ENCODE results near the gene SLC43A3. TPM values are rescaled to one million over a fixed set of nuclear protein-coding genes. Genes with fewer than 3 reads are reported as not detected.

The SLC43A3 gene
- total and polyA plus RNA-seq, 2 experiments from 2014 or later: 19.3 to 20.7 TPM

DNA sequence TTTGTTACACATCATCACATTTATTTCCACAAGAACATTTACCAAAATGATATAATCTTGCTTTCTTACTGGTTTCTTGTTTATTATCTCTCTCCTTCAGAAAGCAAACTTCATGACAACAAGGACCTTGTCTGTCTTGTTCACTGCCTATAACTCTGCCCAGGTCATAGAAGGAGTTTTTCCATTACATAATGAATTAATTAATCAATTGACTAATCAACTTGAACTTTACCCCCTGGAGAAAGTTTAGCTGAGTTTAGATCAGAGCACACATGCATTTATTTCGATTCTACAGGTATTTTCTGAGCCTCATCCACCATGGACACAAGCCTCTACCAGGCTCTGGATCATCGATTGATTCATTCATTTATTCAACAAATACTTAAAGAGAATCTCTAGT lies 30.2 kb downstream of the SLC43A3 start:
- Histone ChIP-seq H3K9me2 (replicated peaks; ENCODE audit: insufficient read depth) (no peaks in the 10 kb centered on the region), H3K4me2 (no peak overlapping the region), H3K4me3 (no peak overlapping the region), H3K4me1 (ENCODE audit: insufficient read depth) (no peaks in the 10 kb centered on the region), H4K20me1 (ENCODE audit: insufficient read depth, poor library complexity, severe bottlenecking) (no peaks in the 10 kb centered on the region), H3K79me2 (no peaks in the 10 kb centered on the region), H3K27ac (no peak overlapping the region), H3K9me3 (ENCODE audit: low read depth) (no peaks in the 10 kb centered on the region), H2AFZ (no peak overlapping the region), H3K27me3 (peaks cover 10% of the 10 kb centered on the region), H3K36me3 (replicated peaks; ENCODE audit: insufficient read depth, low read depth) (no peaks in the 10 kb centered on the region)
- no peak for DNase-seq (ENCODE audit: low spot score)
- TF ChIP-seq EZH2phosphoT487 (IDR thresholded peaks at IDR 0.05; ENCODE audit: low read depth, severe bottlenecking, unreplicated experiment) (no peak), EZH2 (IDR thresholded peaks at IDR 0.05; ENCODE audit: borderline replicate concordance) (no peak)
- TF ChIP-seq, protein P1, sequence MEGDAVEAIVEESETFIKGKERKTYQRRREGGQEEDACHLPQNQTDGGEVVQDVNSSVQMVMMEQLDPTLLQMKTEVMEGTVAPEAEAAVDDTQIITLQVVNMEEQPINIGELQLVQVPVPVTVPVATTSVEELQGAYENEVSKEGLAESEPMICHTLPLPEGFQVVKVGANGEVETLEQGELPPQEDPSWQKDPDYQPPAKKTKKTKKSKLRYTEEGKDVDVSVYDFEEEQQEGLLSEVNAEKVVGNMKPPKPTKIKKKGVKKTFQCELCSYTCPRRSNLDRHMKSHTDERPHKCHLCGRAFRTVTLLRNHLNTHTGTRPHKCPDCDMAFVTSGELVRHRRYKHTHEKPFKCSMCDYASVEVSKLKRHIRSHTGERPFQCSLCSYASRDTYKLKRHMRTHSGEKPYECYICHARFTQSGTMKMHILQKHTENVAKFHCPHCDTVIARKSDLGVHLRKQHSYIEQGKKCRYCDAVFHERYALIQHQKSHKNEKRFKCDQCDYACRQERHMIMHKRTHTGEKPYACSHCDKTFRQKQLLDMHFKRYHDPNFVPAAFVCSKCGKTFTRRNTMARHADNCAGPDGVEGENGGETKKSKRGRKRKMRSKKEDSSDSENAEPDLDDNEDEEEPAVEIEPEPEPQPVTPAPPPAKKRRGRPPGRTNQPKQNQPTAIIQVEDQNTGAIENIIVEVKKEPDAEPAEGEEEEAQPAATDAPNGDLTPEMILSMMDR (IDR thresholded peaks at IDR 0.05; ENCODE audit: poor library complexity): no peak
- 75% methylated on average over 2 of the region's 2 CpGs for WGBS (ENCODE audit: low lambda C conversion rate, missing lambda C conversion rate)

DNA sequence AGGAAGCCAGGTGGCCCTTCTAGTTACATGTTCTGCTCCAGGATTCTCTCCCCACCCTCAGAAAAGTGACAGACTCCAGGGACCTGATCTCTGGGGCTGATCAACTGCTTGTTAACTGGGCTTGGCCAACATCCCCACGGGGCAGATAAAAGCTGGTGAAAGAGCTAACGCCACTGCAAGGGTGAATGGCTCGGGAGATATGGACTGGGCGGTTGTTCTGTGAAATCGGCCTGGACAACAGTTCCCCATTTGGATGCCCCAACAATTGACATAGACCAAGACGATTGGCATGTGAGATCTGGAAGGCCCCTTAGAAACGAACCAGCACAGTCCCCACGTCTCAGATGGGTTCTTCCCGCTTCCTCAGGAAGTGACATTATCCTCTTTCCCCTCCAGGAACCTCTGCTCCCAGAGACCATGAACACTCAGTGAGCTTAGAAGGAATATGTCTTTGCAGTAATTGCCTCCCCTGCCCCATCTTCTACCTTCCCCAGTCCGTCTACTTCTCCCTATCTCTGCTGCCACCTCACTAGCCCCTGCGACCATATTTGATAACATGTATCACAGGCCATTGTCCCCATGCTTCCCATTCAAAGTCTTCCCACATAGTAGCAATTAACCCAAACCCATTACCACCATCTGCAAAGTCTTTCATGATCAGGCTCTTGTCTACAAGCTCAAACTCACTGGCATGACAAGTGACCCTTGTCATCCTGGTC lies 30.9 kb downstream of the SLC43A3 start:
- Histone ChIP-seq H3K9me3 (ENCODE audit: low read depth) (no peaks in the 10 kb centered on the region), H3K4me1 (ENCODE audit: insufficient read depth) (no peaks in the 10 kb centered on the region), H3K4me3 (no peak overlapping the region), H2AFZ (no peak overlapping the region), H3K9me2 (replicated peaks; ENCODE audit: insufficient read depth) (no peaks in the 10 kb centered on the region), H3K79me2 (no peaks in the 10 kb centered on the region), H4K20me1 (ENCODE audit: insufficient read depth, poor library complexity, severe bottlenecking) (no peaks in the 10 kb centered on the region), H3K36me3 (replicated peaks; ENCODE audit: insufficient read depth, low read depth) (no peaks in the 10 kb centered on the region), H3K27ac (no peak overlapping the region), H3K4me2 (no peak overlapping the region), H3K27me3 (peaks cover 10% of the 10 kb centered on the region)
- DNase-seq (ENCODE audit: low spot score): no peak
- TF ChIP-seq, protein P1 (IDR thresholded peaks at IDR 0.05; ENCODE audit: poor library complexity): no peak
- TF ChIP-seq EZH2phosphoT487 (IDR thresholded peaks at IDR 0.05; ENCODE audit: low read depth, severe bottlenecking, unreplicated experiment): no peak
- TF ChIP-seq EZH2 (IDR thresholded peaks at IDR 0.05; ENCODE audit: borderline replicate concordance): no peak
- WGBS (ENCODE audit: low lambda C conversion rate, missing lambda C conversion rate): 83% methylated on average over 11 of the region's 11 CpGs

DNA sequence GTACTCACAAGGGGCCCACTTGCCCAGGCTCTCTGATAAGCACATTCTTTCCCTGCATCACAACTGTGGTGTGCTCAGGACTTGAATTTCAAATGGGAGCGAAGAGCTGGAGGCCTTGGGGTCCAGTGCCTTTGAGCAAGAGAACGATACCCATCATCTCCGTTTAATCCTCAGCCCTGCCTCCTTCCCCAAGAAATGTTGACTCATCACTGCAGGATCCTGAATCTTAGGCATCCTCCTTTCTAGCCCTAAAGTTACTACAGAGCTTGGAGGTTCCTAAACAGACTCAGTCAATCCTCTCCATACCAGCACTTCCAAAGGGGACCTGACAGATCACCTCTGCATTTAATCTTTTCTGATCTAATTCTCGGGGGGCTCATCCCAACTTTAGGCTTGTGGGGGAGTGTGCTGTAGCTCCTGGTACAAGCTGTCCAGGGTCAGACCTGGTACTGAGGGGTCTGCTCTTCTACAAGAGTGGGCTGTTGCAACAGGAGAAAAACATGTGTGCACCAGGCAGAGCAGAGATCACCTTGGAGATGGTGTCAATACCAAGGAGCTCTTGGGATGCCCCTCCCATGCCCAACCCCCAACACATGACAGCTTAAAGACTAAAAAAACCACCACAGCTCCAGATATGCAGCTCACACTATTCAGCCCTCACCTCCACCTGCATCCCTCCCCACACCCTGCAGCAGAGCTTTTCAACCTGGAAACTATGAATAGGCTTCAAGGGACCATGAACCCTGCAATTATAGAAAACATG lies 32.5 kb downstream of the SLC43A3 start:
- Histone ChIP-seq H3K27me3 (peaks cover 21% of the 10 kb centered on the region), H3K79me2 (no peaks in the 10 kb centered on the region), H3K9me2 (replicated peaks; ENCODE audit: insufficient read depth) (no peaks in the 10 kb centered on the region), H3K4me1 (ENCODE audit: insufficient read depth) (no peaks in the 10 kb centered on the region), H4K20me1 (ENCODE audit: insufficient read depth, poor library complexity, severe bottlenecking) (no peaks in the 10 kb centered on the region), H3K4me2 (no peak overlapping the region), H3K36me3 (replicated peaks; ENCODE audit: insufficient read depth, low read depth) (no peaks in the 10 kb centered on the region), H2AFZ (no peak overlapping the region), H3K4me3 (no peak overlapping the region), H3K9me3 (ENCODE audit: low read depth) (no peaks in the 10 kb centered on the region), H3K27ac (no peak overlapping the region)
- no peak for DNase-seq (ENCODE audit: low spot score)
- TF ChIP-seq EZH2 (IDR thresholded peaks at IDR 0.05; ENCODE audit: borderline replicate concordance): no peak
- no peak for TF ChIP-seq EZH2phosphoT487 (IDR thresholded peaks at IDR 0.05; ENCODE audit: low read depth, severe bottlenecking, unreplicated experiment)
- TF ChIP-seq, protein P1 (IDR thresholded peaks at IDR 0.05; ENCODE audit: poor library complexity): no peak
- 68% methylated on average over 4 of the region's 4 CpGs for WGBS (ENCODE audit: low lambda C conversion rate, missing lambda C conversion rate)

All from hepatocyte (in vitro differentiated cells).